ENCODE data around the gene ATAD3B. TPM values are rescaled to one million over a fixed set of nuclear protein-coding genes. Genes with fewer than 3 reads are reported as not detected.
"Not testable (repeated sequence)": the region's sequence is repeated elsewhere in the genome, so short reads cannot be mapped to it uniquely, and the experiment has no call there.

Gene ATAD3B
- total RNA-seq, 1 experiment from 2014 or later, result 13.9 TPM

DNA sequence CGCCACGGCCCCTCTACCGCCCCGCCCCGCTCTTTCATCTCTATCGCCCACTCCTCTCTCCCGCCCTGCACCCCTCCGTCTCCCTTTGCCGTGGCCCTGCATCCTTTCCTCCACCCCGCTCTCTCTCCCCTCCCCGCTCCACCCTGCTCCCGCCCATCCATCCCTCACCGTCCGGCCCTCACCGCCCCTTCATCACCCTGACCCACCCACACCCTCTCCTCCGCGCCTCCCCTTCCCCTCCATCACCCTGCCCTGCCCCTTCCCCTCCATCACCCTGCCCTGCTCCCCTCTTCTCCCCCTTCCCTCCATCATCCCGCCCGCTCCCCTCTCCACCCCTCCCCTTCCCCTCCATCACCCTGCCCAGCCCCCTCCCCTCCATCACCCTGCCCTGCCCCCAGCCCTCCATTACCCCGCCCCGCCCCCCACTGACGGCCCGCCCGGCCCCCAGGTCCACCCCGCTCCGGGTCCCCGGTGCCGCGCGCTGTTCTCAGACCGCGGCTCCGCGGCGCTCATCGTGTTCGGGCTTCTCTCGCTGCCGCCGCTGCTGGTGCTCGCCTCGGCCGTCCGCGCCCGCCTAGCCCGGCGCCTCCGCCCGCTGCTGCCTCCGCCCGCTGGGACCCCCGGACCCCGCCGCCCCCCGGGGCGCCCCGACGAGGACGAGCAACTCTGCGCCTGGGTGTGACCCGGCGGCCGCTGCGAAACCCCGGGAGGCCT, 44.3 kb upstream of the ATAD3B start:
- Histone ChIP-seq H3K9ac (ENCODE audit: low read length) (no peak overlapping the region), H3K27me3 (ENCODE audit: low read length) (no peaks in the 10 kb centered on the region), H3K9me2 (replicated peaks; ENCODE audit: insufficient read depth, low read length) (no peaks in the 10 kb centered on the region), H3K36me3 (ENCODE audit: insufficient read depth, low read length) (no peaks in the 10 kb centered on the region), H3K4me1 (ENCODE audit: low read length) (no peaks in the 10 kb centered on the region), H3K4me3 (ENCODE audit: low read length) (no peak overlapping the region), H3K79me2 (ENCODE audit: low read length) (no peaks in the 10 kb centered on the region), H3K27ac (ENCODE audit: low read length) (no peak overlapping the region), H2AFZ (ENCODE audit: low read length) (no peak overlapping the region), H4K20me1 (ENCODE audit: insufficient read depth, low read depth, low read length) (no peaks in the 10 kb centered on the region), H3K4me2 (ENCODE audit: low read depth, low read length, poor library complexity, severe bottlenecking) (no peak overlapping the region), H3K9me3 (ENCODE audit: low read length) (no peaks in the 10 kb centered on the region)
- DNase-seq, result no peak

DNA sequence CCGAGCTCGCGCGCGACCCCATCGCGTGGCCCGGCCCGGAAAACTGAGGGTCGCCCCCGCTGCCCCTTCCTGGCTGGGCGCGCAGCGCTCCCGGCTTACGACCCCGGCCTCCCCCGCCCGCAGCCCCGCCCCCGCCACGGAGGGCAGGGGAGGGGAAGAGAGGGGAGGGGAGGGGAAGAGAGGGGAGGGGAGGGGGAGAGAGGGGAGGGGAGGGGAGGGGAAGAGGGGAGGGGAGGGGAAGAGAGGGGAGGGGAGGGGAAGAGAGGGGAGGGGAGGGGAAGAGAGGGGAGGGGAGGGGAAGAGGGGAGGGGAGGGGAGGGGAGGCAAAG, 43.8 kb upstream of the ATAD3B start:
- Histone ChIP-seq H3K4me1 (ENCODE audit: low read length) (no peaks in the 10 kb centered on the region), H4K20me1 (ENCODE audit: insufficient read depth, low read depth, low read length) (no peaks in the 10 kb centered on the region), H3K9ac (ENCODE audit: low read length) (no peak overlapping the region), H3K79me2 (ENCODE audit: low read length) (no peaks in the 10 kb centered on the region), H3K36me3 (ENCODE audit: insufficient read depth, low read length) (no peaks in the 10 kb centered on the region), H3K4me2 (ENCODE audit: low read depth, low read length, poor library complexity, severe bottlenecking) (no peak overlapping the region), H3K9me2 (replicated peaks; ENCODE audit: insufficient read depth, low read length) (no peaks in the 10 kb centered on the region), H3K27me3 (ENCODE audit: low read length) (no peaks in the 10 kb centered on the region), H2AFZ (ENCODE audit: low read length) (no peak overlapping the region), H3K27ac (ENCODE audit: low read length) (no peak overlapping the region), H3K9me3 (ENCODE audit: low read length) (no peaks in the 10 kb centered on the region), H3K4me3 (ENCODE audit: low read length) (no peak overlapping the region)
- DNase-seq, result no peak

DNA sequence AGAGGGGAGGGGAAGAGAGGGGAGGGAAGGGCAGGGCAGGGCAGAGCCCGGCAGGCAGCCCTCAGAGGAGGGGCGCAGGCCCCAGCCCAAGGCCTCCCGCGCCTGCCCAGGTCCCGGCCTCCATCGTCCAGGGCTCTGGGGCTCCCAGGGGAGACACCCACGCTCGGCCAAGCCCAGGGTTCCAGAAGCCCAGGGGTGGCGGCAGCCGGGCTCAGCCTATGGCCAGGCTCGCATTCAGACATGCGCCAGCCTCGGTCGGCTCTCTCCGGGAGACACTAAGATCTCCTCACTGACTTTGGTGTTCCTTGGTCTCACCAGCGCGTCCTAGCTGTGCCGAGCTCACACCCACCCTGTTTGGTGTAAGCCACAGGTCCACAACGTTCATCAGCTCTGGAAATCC, 43.4 kb upstream of the ATAD3B start:
- Histone ChIP-seq H3K9me2 (replicated peaks; ENCODE audit: insufficient read depth, low read length) (no peaks in the 10 kb centered on the region), H3K27me3 (ENCODE audit: low read length) (no peaks in the 10 kb centered on the region), H3K4me3 (ENCODE audit: low read length) (no peak overlapping the region), H3K9me3 (ENCODE audit: low read length) (no peaks in the 10 kb centered on the region), H3K4me1 (ENCODE audit: low read length) (no peaks in the 10 kb centered on the region), H3K4me2 (ENCODE audit: low read depth, low read length, poor library complexity, severe bottlenecking) (no peak overlapping the region), H3K79me2 (ENCODE audit: low read length) (no peaks in the 10 kb centered on the region), H2AFZ (ENCODE audit: low read length) (no peak overlapping the region), H3K9ac (ENCODE audit: low read length) (no peak overlapping the region), H4K20me1 (ENCODE audit: insufficient read depth, low read depth, low read length) (no peaks in the 10 kb centered on the region), H3K36me3 (ENCODE audit: insufficient read depth, low read length) (no peaks in the 10 kb centered on the region), H3K27ac (ENCODE audit: low read length) (no peak overlapping the region)
- DNase-seq, result no peak

DNA sequence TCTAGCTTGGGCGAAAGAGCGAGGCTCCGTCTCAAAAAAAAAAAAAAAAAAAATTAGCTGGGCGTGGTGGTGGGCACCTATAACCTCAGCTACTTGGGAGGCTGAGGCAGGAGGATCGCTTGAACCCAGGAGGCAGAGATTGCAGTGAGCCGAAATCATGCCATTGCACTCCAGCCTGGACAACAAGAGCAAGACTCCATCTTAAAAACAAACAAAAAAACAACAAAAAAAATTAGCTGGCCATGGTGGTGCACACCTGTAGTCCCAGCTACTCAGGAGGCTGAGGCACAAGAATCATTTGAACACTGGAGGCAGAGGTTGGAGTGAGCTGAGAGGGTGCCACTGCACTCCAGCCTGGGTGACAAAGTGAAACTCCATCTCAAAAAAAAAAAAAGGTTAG, 42.6 kb upstream of the ATAD3B start:
- not testable (repeated sequence) for H3K4me3 ChIP-seq (ENCODE audit: low read length); H3K4me2 ChIP-seq (ENCODE audit: low read depth, low read length, poor library complexity, severe bottlenecking); H3K27me3 ChIP-seq (ENCODE audit: low read length); H3K36me3 ChIP-seq (ENCODE audit: insufficient read depth, low read length); H3K27ac ChIP-seq (ENCODE audit: low read length); H2AFZ ChIP-seq (ENCODE audit: low read length); DNase-seq; H3K9me3 ChIP-seq (ENCODE audit: low read length); H3K79me2 ChIP-seq (ENCODE audit: low read length); H4K20me1 ChIP-seq (ENCODE audit: insufficient read depth, low read depth, low read length); H3K9ac ChIP-seq (ENCODE audit: low read length); H3K9me2 ChIP-seq (replicated peaks; ENCODE audit: insufficient read depth, low read length); H3K4me1 ChIP-seq (ENCODE audit: low read length)

DNA sequence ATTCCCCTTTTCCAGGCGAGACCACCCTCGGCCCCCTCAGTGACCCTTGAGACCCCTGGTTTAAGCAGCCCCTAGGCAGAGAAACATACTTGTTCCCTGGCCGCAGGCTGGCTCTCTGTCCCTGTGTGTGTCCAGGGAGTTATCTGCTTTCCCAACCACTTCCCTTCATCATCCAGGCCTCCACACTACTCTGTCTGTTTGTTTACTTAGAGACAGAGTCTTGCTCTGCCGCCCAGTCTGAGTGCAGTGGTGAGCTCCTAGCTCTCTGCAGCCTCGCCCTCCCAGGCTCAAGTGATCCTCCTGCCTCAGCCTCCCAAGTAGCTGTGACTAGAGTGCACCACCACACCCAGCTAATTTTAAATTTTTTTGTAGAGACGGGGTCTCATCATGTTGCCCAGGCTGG, 41.9 kb upstream of the ATAD3B start:
- no peak for DNase-seq
- Histone ChIP-seq H3K27me3 (ENCODE audit: low read length) (no peaks in the 10 kb centered on the region), H3K9me2 (replicated peaks; ENCODE audit: insufficient read depth, low read length) (no peaks in the 10 kb centered on the region), H3K9me3 (ENCODE audit: low read length) (no peaks in the 10 kb centered on the region), H3K79me2 (ENCODE audit: low read length) (no peaks in the 10 kb centered on the region), H3K4me3 (ENCODE audit: low read length) (no peak overlapping the region), H3K27ac (ENCODE audit: low read length) (no peak overlapping the region), H3K36me3 (ENCODE audit: insufficient read depth, low read length) (no peaks in the 10 kb centered on the region), H3K9ac (ENCODE audit: low read length) (no peak overlapping the region), H3K4me2 (ENCODE audit: low read depth, low read length, poor library complexity, severe bottlenecking) (no peak overlapping the region), H4K20me1 (ENCODE audit: insufficient read depth, low read depth, low read length) (no peaks in the 10 kb centered on the region), H3K4me1 (ENCODE audit: low read length) (no peaks in the 10 kb centered on the region), H2AFZ (ENCODE audit: low read length) (no peak overlapping the region)

DNA sequence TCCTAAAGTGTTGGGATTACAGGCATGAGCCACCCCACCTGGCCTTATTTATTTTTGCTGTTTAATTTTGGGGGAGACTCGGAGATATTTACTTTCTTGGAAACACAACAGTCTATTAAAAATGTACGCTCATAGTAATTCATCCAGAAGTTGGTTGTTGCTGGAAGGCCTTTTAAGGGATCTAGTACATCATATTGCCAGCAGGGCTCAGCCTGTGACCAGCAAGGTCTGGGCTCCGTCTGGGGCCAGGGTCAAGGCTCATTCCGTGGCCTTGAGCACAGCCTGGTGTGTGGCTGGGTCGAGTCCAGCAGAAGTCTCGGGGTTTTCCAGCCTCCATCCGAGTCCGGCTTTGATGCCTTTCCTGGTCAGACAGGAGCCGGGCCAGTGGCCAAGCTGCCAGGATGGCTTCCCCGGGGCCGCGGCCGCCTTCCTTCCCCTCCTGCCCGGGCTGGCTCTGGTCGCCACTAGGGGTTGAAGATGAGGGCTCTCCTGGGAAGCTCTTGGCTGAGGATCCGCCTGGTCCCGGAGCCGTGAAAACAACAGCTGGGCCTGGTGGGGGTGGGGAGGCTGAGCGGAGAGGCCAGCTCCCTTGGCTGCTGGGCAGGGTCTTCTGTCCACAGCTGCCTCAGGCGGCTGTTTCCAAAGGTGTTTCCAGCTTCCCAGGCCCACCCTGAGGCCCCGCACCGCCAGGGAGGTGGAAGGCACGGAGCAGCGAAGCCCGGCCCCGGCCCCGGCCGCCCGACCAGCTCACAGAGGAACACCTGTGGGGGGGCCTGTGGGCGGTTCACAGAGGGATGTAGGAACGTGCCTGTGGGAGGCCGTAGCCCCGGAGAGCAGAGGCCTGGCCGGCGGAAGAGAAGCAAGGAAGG, 41.2 kb upstream of the ATAD3B start:
- Histone ChIP-seq H3K4me2 (ENCODE audit: low read depth, low read length, poor library complexity, severe bottlenecking) (no peak overlapping the region), H3K27ac (ENCODE audit: low read length) (no peak overlapping the region)
- no peak for DNase-seq

DNA sequence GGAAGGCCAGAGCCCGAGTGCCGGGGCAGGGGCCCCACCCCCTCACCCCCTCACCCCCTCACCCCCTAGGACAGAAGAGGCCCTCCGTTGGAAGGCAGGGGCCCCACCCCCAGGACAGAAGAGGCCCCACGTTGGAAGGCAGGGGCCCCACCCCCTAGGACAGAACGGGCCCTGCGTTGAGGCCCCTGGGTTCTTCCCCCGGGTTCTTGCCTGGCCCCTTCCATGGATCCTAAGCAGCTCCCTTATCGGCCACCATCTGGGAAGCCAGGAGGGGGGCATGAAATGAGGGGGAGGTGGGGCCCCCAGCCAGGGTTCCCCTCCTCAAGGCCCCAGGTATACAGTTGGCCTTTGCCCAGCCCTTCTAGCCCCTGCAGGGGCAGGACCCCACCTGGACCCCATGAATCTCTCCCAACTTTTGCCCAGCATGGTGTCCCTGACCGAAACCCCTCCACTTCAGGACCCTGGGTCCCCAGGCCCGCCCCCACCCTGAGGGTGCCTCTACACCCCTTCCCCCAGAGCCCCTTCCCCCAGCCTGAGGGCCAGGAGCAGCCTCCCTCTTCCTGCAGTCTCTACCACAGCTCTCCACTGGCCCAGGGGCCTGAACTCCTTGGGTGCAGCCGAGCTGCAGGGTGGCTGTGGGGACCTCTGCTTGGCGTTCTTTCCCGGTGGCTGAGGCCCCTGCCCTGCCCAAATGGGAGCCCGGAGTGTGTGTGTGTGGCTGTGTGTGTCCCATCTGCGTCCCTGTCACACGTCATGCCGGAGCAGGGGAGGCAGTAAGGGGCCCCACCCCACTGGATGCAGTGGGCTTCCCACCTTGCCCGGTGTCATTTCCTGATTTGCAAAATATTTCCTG, 40.3 kb upstream of the ATAD3B start:
- Histone ChIP-seq H3K36me3 (ENCODE audit: insufficient read depth, low read length) (no peaks in the 10 kb centered on the region), H4K20me1 (ENCODE audit: insufficient read depth, low read depth, low read length) (no peaks in the 10 kb centered on the region), H3K9me3 (ENCODE audit: low read length) (no peaks in the 10 kb centered on the region), H3K27me3 (ENCODE audit: low read length) (no peaks in the 10 kb centered on the region), H3K79me2 (ENCODE audit: low read length) (no peaks in the 10 kb centered on the region), H3K4me2 (ENCODE audit: low read depth, low read length, poor library complexity, severe bottlenecking) (no peak overlapping the region), H3K4me1 (ENCODE audit: low read length) (no peaks in the 10 kb centered on the region), H3K9ac (ENCODE audit: low read length) (no peak overlapping the region), H3K4me3 (ENCODE audit: low read length) (no peak overlapping the region), H2AFZ (ENCODE audit: low read length) (no peak overlapping the region), H3K9me2 (replicated peaks; ENCODE audit: insufficient read depth, low read length) (no peaks in the 10 kb centered on the region), H3K27ac (ENCODE audit: low read length) (no peak overlapping the region)
- no peak for DNase-seq

More for the DNA sequence above, 41.2 kb upstream of the ATAD3B start:
- H2AFZ ChIP-seq (ENCODE audit: low read length), result no peak overlapping the region
- no peaks in the 10 kb centered on the region for H3K79me2 ChIP-seq (ENCODE audit: low read length)
- H3K4me3 ChIP-seq (ENCODE audit: low read length), result no peak overlapping the region
- H3K9me2 ChIP-seq (replicated peaks; ENCODE audit: insufficient read depth, low read length), result no peaks in the 10 kb centered on the region
- no peaks in the 10 kb centered on the region for H4K20me1 ChIP-seq (ENCODE audit: insufficient read depth, low read depth, low read length)
- no peaks in the 10 kb centered on the region for H3K4me1 ChIP-seq (ENCODE audit: low read length)
- no peaks in the 10 kb centered on the region for H3K9me3 ChIP-seq (ENCODE audit: low read length)
- no peak overlapping the region for H3K9ac ChIP-seq (ENCODE audit: low read length)
- H3K27me3 ChIP-seq (ENCODE audit: low read length), result no peaks in the 10 kb centered on the region
- no peaks in the 10 kb centered on the region for H3K36me3 ChIP-seq (ENCODE audit: insufficient read depth, low read length)

DNA sequence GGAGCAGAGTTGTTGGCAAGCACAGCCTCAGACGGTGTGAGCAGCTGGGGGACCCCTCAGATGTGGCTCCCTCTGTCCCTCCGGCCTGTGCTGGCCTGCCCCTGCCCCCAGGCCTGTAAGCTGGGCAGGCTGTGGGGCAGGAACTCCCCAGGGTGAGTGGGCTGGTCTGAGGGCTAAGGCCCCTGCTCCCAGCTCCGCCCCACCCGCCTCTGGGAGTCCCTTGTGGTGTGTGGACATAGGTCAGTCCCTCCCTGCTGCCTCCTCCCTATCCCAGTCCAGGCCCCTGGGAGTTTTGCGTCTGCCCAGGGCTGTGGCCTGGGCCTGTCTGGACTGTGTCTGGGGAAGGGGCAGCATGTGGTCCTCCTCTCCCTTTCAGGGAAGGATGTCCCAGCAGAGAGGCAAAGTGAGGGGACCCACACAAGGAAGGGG, 39.7 kb upstream of the ATAD3B start:
- no peak for DNase-seq
- H3K4me3 ChIP-seq (ENCODE audit: low read length), result no peak overlapping the region
- no peak overlapping the region for H3K27ac ChIP-seq (ENCODE audit: low read length)
- H3K9me3 ChIP-seq (ENCODE audit: low read length), result no peaks in the 10 kb centered on the region
- H3K79me2 ChIP-seq (ENCODE audit: low read length), result no peaks in the 10 kb centered on the region
- H2AFZ ChIP-seq (ENCODE audit: low read length), result no peak overlapping the region
- no peak overlapping the region for H3K9ac ChIP-seq (ENCODE audit: low read length)
- no peaks in the 10 kb centered on the region for H4K20me1 ChIP-seq (ENCODE audit: insufficient read depth, low read depth, low read length)
- H3K4me2 ChIP-seq (ENCODE audit: low read depth, low read length, poor library complexity, severe bottlenecking), result no peak overlapping the region
- H3K36me3 ChIP-seq (ENCODE audit: insufficient read depth, low read length), result no peaks in the 10 kb centered on the region
- no peaks in the 10 kb centered on the region for H3K4me1 ChIP-seq (ENCODE audit: low read length)
- no peaks in the 10 kb centered on the region for H3K27me3 ChIP-seq (ENCODE audit: low read length)
- H3K9me2 ChIP-seq (replicated peaks; ENCODE audit: insufficient read depth, low read length), result no peaks in the 10 kb centered on the region
